SU-DHL-6 (cell line): ENCODE data around the gene BMERB1.

ENCODE experiments used
- H2AFZ ChIP-seq: fragments of 200-600 bp; sonication (generic); 2 replicates; pipeline ENCODE4 v1.6.1; 2014; ENCODE audit warnings: low read depth, mild to moderate bottlenecking, moderate library complexity, mixed read lengths, antibody characterized with exemption, low read length; ENCODE audit not compliant: severe bottlenecking
- H3F3A ChIP-seq: fragments of 200-600 bp; shearing (Covaris generic); 2 replicates; pipeline ENCODE4 v1.6.0; 2016; ENCODE audit warnings: antibody characterized with exemption, mild to moderate bottlenecking; ENCODE audit not compliant: insufficient read depth
- H3K27ac ChIP-seq: fragments of 200-600 bp; sonication (generic); 2 replicates; pipeline ENCODE4 v1.5.1; 2016; ENCODE audit warnings: low read depth, mild to moderate bottlenecking, low read length, moderate library complexity, mixed read lengths
- H3K27me3 ChIP-seq: fragments of 200-600 bp; sonication (generic), shearing (Covaris generic); 2 replicates; pipeline ENCODE4 v1.6.0; 2014; ENCODE audit warnings: mild to moderate bottlenecking, low read length
- H3K36me3 ChIP-seq: fragments of 200-600 bp; sonication (generic); 2 replicates; pipeline ENCODE4 v1.6.1; 2014; ENCODE audit warnings: mild to moderate bottlenecking, low read length, mixed read lengths
- H3K4me2 ChIP-seq: fragments of 300-600, 200-600 bp; shearing (Covaris generic), sonication (generic); 2 replicates; pipeline ENCODE4 v1.6.0; 2014; ENCODE audit warnings: low read length, low read depth, mild to moderate bottlenecking; ENCODE audit not compliant: poor library complexity, severe bottlenecking
- H3K4me3 ChIP-seq: fragments of 200-600 bp; sonication (generic); 2 replicates; pipeline ENCODE4 v1.5.1; 2014; ENCODE audit warnings: antibody characterized with exemption, low read length, mild to moderate bottlenecking, mixed read lengths; ENCODE audit not compliant: insufficient read depth, poor library complexity, severe bottlenecking
- H3K79me2 ChIP-seq: fragments of 200-600 bp; sonication (generic); 2 replicates; pipeline ENCODE4 v1.6.1; 2014; ENCODE audit warnings: mild to moderate bottlenecking, low read length, moderate library complexity; ENCODE audit not compliant: insufficient read depth
- H3K9ac ChIP-seq: fragments of 200-600 bp; sonication (generic); 2 replicates; pipeline ENCODE4 v1.7.0; 2014; ENCODE audit warnings: mild to moderate bottlenecking, low read length
- H3K9me2 ChIP-seq: fragments of 200-600 bp; sonication (generic); replicated peaks from 2 replicates; pipeline ENCODE4 v1.6.1; 2014; ENCODE audit warnings: low read length; ENCODE audit not compliant: insufficient read depth
- H3K9me3 ChIP-seq: fragments of 200-600 bp; sonication (generic); 2 replicates; pipeline ENCODE4 v1.6.1; 2014; ENCODE audit warnings: low read length, mixed read lengths; ENCODE audit not compliant: insufficient read depth
- H4K20me1 ChIP-seq: fragments of 200-600 bp; sonication (generic); 2 replicates; pipeline ENCODE4 v1.6.1; 2014; ENCODE audit warnings: low read depth, mild to moderate bottlenecking, antibody characterized with exemption, low read length, moderate library complexity, mixed read lengths
- EZH2phosphoT487 ChIP-seq: fragments of 200-600 bp; sonication (generic), shearing (Covaris generic); conservative IDR thresholded peaks from 2 replicates; pipeline ENCODE4 v1.6.1; 2018; ENCODE audit warnings: mild to moderate bottlenecking, antibody characterized with exemption, low read length, moderate library complexity, mixed read lengths
- TF ChIP-seq, protein P1 (sequence below): fragments of 200-600 bp; sonication (generic); IDR thresholded peaks from one replicate; pipeline ENCODE4 v1.5.1; 2017; ENCODE audit warnings: antibody characterized with exemption, mild to moderate bottlenecking, low read length, moderate library complexity; ENCODE audit not compliant: insufficient read depth, poor library complexity, severe bottlenecking

The BMERB1 gene

GRCh38 chr16:15494236-15494635 lies 59.8 kb downstream of the BMERB1 start:
- H3K4me2 ChIP-seq: no peak overlapping the region
- no peaks in the 10 kb centered on the region for H3K27me3 ChIP-seq
- H3K9ac ChIP-seq: no peak overlapping the region
- no peak overlapping the region for H3K27ac ChIP-seq
- H3K9me3 ChIP-seq: no peaks in the 10 kb centered on the region
- H3K9me2 ChIP-seq: no peaks in the 10 kb centered on the region
- no peaks in the 10 kb centered on the region for H3K36me3 ChIP-seq
- no peak overlapping the region for H3K4me3 ChIP-seq
- no peaks in the 10 kb centered on the region for H3K79me2 ChIP-seq
- TF ChIP-seq, protein P1, sequence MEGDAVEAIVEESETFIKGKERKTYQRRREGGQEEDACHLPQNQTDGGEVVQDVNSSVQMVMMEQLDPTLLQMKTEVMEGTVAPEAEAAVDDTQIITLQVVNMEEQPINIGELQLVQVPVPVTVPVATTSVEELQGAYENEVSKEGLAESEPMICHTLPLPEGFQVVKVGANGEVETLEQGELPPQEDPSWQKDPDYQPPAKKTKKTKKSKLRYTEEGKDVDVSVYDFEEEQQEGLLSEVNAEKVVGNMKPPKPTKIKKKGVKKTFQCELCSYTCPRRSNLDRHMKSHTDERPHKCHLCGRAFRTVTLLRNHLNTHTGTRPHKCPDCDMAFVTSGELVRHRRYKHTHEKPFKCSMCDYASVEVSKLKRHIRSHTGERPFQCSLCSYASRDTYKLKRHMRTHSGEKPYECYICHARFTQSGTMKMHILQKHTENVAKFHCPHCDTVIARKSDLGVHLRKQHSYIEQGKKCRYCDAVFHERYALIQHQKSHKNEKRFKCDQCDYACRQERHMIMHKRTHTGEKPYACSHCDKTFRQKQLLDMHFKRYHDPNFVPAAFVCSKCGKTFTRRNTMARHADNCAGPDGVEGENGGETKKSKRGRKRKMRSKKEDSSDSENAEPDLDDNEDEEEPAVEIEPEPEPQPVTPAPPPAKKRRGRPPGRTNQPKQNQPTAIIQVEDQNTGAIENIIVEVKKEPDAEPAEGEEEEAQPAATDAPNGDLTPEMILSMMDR: no peak
- no peak for TF ChIP-seq EZH2phosphoT487
- H4K20me1 ChIP-seq: no peaks in the 10 kb centered on the region
- no peaks in the 10 kb centered on the region for H3F3A ChIP-seq
- H2AFZ ChIP-seq: no peak overlapping the region

- no peaks in the 10 kb centered on the region for H3K27me3 ChIP-seq
- TF ChIP-seq, protein P1: no peak
- no peak for TF ChIP-seq EZH2phosphoT487
- no peak overlapping the region for H3K4me2 ChIP-seq
- no peak overlapping the region for H3K4me3 ChIP-seq
- H3K27ac ChIP-seq: no peak overlapping the region
- H3K9me3 ChIP-seq: no peaks in the 10 kb centered on the region
- H3K9me2 ChIP-seq: no peaks in the 10 kb centered on the region
- no peak overlapping the region for H3K9ac ChIP-seq
- H4K20me1 ChIP-seq: no peaks in the 10 kb centered on the region
- H3K36me3 ChIP-seq: no peaks in the 10 kb centered on the region
- H3F3A ChIP-seq: no peaks in the 10 kb centered on the region
- no peaks in the 10 kb centered on the region for H3K79me2 ChIP-seq
- H2AFZ ChIP-seq: no peak overlapping the region
Measured at GRCh38 chr16:15495898-15496297, 61.5 kb downstream of the BMERB1 start.

GRCh38 chr16:15498427-15499175 lies 64.2 kb downstream of the BMERB1 start:
- Histone ChIP-seq H3K4me2 (no peak overlapping the region), H3F3A (no peaks in the 10 kb centered on the region), H3K36me3 (no peaks in the 10 kb centered on the region), H4K20me1 (no peaks in the 10 kb centered on the region), H3K27me3 (no peaks in the 10 kb centered on the region), H3K9me3 (no peaks in the 10 kb centered on the region), H3K27ac (no peak overlapping the region), H2AFZ (no peak overlapping the region), H3K79me2 (no peaks in the 10 kb centered on the region), H3K4me3 (no peak overlapping the region), H3K9me2 (no peaks in the 10 kb centered on the region), H3K9ac (no peak overlapping the region)
- TF ChIP-seq, protein P1: no peak
- no peak for TF ChIP-seq EZH2phosphoT487
